Measurements from ENCODE around the gene MAD1L1.

- TF ChIP-seq CTCF (IDR thresholded peaks at IDR 0.05), result no peak
- TF ChIP-seq POLR2AphosphoS5 (IDR thresholded peaks at IDR 0.05), result no peak
- no peak for TF ChIP-seq EP300 (IDR thresholded peaks at IDR 0.05; ENCODE audit: low read depth)
Measured at GRCh38 chr7:1981201-1981877, 251.4 kb downstream of the MAD1L1 start.
